ENCODE data around the gene CHRDL2.

DNA sequence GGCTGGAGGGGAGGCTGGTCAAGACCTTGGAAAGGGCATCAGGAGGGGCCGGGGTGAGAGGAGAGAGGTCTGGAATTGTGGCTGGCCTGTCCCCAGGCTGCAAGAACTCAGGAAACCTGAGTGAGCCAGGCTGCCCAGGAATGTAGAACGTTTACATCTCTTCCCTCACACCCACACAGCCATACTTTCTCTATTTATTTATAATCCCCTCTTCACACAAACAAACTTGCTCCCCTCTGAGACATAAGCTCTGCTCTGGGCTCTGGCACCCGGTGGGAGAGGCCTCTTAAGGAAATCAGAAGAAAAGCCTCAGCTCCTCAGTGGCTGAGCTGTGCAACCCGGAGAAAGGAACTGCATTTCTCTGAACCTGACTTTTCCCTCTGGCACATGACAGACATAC, 5.5 kb downstream of the CHRDL2 start:
- TF ChIP-seq SIN3A (IDR thresholded peaks at IDR 0.05; ENCODE audit: borderline replicate concordance, insufficient read depth, low read length) (no peak), TAF1 (IDR thresholded peaks at IDR 0.05; ENCODE audit: borderline replicate concordance, insufficient read depth, low read length) (no peak), POLR2AphosphoS5 (IDR thresholded peaks at IDR 0.05; ENCODE audit: low read depth, low read length) (no peak)

All from PFSK-1 (cell line).